GM18519 (cell line): ENCODE results near the gene NCEH1.
"Not testable (repeated sequence)": the region's sequence is repeated elsewhere in the genome, so short reads cannot be mapped to it uniquely, and the experiment has no call there.

ENCODE experiments used
- ATAC-seq: cut with Tn5 transposase; IDR thresholded peaks from one replicate; pipeline ENCODE4 v1.9.1; 2021; ENCODE audit warnings: mild to moderate bottlenecking, moderate library complexity; ENCODE audit not compliant: unreplicated experiment, low FRiP score

The NCEH1 gene

GRCh38 chr3:172708921-172709773 is 1.7 kb downstream of the NCEH1 start:
- ATAC-seq, result no peak

DNA sequence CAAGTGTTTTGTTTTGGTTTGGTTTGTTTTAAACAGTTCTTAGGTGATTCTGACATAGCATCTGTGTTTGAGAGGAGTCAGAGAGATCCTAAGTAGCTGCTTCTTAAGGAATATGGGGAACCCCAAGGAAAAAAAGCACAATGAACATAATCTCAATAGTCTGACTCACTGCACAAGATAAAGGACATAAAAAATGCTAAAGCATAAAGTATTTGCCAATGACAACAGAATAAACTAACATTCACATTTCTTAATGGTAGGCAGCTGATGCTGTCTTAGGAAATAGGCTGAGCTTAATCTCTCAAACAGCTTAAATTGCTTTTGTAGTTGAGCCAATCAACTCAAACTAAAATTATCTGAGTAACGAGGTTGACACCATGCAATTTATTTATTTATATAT is 2.9 kb downstream of the NCEH1 start:
- ATAC-seq, result no peak

GRCh38 chr3:172707030-172707429 is 3.8 kb downstream of the NCEH1 start:
- no peak for ATAC-seq

GRCh38 chr3:172705170-172705569 is 5.7 kb downstream of the NCEH1 start:
- no peak for ATAC-seq

GRCh38 chr3:172704001-172704400 is 6.9 kb downstream of the NCEH1 start:
- no peak for ATAC-seq

GRCh38 chr3:172702731-172703130 is 8.1 kb downstream of the NCEH1 start:
- ATAC-seq, result not testable (repeated sequence)

- no peak for ATAC-seq
Measured at GRCh38 chr3:172702256-172702655, 8.6 kb downstream of the NCEH1 start.

GRCh38 chr3:172701751-172702150 is 9.1 kb downstream of the NCEH1 start:
- no peak for ATAC-seq

GRCh38 chr3:172700936-172701455 is 9.9 kb downstream of the NCEH1 start:
- ATAC-seq, result no peak

- ATAC-seq, result no peak
Measured at GRCh38 chr3:172700256-172700655, 10.6 kb downstream of the NCEH1 start.

GRCh38 chr3:172699031-172699430 is 11.8 kb downstream of the NCEH1 start:
- no peak for ATAC-seq

DNA sequence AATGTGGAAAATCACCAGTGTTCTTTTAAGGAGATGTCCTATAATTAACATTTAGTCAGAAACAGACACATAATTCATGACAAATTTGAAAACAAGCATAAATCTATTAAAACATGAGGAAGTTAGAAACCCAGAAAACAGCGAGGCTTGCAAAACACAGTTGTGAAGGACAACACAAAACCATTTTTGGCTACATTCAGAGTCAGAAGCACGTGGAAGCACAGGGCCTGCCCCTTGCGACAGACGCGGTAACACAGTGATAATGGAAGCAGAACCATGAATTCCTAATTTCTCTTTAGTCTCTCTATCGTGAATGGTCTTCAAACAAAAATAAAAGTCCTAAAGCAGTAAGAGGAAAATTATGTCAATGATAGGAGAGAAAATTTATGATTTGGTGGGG is 12.2 kb downstream of the NCEH1 start:
- no peak for ATAC-seq

GRCh38 chr3:172697558-172697957 is 13.3 kb downstream of the NCEH1 start:
- ATAC-seq, result no peak

GRCh38 chr3:172696357-172696756 is 14.5 kb downstream of the NCEH1 start:
- ATAC-seq, result no peak

- no peak for ATAC-seq
Measured at GRCh38 chr3:172694573-172695246, 16.2 kb downstream of the NCEH1 start.

DNA sequence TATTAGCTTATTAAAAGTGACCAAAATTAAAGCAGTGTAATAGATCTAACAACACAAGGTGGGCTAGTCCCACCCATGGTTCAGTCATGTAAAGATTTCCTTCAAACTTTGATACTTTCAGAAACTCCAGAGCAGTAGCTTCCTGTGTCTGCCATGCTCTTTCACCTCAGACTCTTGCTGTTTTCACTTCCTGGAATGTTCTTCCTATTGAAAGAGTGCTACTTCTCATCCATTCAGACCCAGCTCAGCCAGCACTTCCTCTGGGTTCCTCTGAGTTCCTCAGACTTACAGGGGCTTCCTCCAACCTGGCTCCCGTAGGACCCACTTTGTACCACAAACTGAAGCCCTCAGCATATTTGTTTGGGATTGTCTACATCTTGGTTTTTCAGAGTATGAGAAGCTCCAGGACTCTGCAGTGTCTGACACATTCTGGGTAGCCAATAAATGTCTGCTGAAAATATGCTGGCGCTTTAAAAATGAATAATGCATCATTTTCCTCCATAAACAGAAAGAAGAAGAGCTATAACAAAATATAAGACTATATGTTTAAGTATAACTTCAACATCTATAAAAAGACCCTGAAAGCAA is 18.0 kb downstream of the NCEH1 start:
- ATAC-seq, result peak; percentile 55

- ATAC-seq, result no peak
Measured at GRCh38 chr3:172690936-172691335, 19.9 kb downstream of the NCEH1 start.

GRCh38 chr3:172688588-172688987 is 22.3 kb downstream of the NCEH1 start:
- no peak for ATAC-seq

GRCh38 chr3:172687501-172687900 is 23.4 kb downstream of the NCEH1 start:
- no peak for ATAC-seq

GRCh38 chr3:172685331-172686214 is 25.3 kb downstream of the NCEH1 start:
- ATAC-seq, result no peak
